Stimulated activated memory B cell treated with anti-CD40 and anti-IgM and Interleukin-4, amounts not matched to agents 10 μg/mL and 1 μg/mL and 100 μg/mL, for 72 hours (primary cell): ENCODE results near the gene GALR1.
"Not testable (repeated sequence)": the region's sequence is repeated elsewhere in the genome, so short reads cannot be mapped to it uniquely, and the experiment has no call there.

ENCODE experiments used
- ATAC-seq: fragments of 150-1000 bp; cut with Tn5 transposase; 2 replicates; pipeline ENCODE4 v1.10.0; 2021
- H3K27ac Mint-ChIP-seq: one replicate; pipeline ENCODE4 v1.8.0; 2022; ENCODE audit warnings: mild to moderate bottlenecking, mixed read lengths
- H3K27me3 Mint-ChIP-seq: one replicate; pipeline ENCODE4 v1.8.0; 2022; ENCODE audit warnings: mixed read lengths
- H3K36me3 Mint-ChIP-seq: one replicate; pipeline ENCODE4 v1.8.0; 2022; ENCODE audit warnings: mixed read lengths
- H3K4me1 Mint-ChIP-seq: one replicate; pipeline ENCODE4 v1.8.0; 2022; ENCODE audit warnings: mixed read lengths
- H3K4me3 Mint-ChIP-seq: one replicate; pipeline ENCODE4 v1.8.0; 2022; ENCODE audit warnings: mild to moderate bottlenecking, moderate library complexity, mixed read lengths
- H3K9me3 Mint-ChIP-seq: one replicate; pipeline ENCODE4 v1.8.0; 2022; ENCODE audit warnings: mixed read lengths

The GALR1 gene

DNA sequence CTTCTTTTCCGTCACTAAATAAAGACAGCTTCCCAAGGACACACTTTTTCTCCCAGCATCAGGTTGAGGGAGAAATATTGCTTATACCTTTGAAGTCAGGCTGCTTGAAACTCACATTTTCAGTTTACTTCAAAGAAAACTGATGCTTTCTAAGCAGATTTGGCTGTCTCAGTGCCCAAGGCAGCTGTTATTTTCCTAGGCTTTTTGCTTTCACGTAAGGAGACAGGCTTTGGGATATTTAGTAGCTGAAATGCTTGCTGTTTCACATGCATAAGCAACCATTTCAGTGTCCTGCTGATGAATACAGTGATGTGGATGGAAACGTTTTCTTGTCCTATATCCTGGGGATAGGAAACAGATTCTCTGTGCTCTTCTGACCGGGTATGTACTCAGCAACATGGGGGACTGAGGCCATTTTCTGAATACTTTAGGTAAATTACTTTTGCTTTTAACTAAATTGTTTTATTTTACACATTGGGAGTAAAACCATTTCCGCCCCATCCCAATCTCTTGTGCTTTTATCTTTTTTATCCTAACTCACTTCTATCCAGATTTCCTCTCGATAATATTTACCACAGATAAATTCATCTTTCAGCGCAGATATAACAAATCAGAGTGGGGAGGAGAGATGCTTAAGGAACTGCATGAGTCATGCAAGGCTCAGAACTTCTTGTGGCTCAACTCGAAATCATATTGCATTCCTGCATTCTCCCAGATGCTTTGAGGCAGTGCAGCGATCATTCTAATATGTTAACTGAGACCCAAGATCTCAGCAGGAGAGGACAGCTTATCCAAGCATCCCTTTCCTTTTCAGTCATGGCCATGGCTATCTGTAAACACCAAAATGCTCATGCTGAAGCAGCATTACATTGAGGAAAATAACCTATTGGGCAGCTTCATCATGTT lies 22.2 kb downstream of the GALR1 start:
- Mint-ChIP-seq H3K4me3 (no peak overlapping the region), H3K27me3 (peaks cover 49% of the 10 kb centered on the region)
- ATAC-seq = no peak

DNA sequence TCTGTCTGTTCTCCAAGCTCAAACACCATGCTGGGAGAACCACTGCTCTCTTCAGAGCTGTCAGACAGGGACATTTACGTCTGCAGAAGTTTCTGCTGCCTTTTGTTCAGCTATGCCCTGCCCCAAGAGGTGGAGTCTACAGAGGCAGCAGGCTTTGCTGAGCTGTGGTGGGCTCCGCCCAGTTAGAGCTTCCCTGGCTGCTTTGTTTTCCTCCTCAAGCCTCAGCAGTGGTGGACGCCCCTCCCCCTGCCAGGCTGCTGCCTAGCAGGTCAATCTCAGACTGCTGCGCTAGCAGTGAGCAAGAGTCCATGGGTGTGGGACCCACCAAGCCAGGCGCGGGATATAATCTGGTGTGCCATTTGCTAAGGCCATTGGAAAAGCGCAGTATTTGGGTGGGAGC lies 41.2 kb downstream of the GALR1 start:
- H3K27ac Mint-ChIP-seq, H3K4me1 Mint-ChIP-seq, ATAC-seq, H3K36me3 Mint-ChIP-seq, H3K4me3 Mint-ChIP-seq: not testable (repeated sequence)
- Mint-ChIP-seq H3K9me3 (peaks cover 11% of the 10 kb centered on the region), H3K27me3 (peaks cover 40% of the 10 kb centered on the region)

More for the DNA sequence above, 22.2 kb downstream of the GALR1 start:
- Mint-ChIP-seq H3K4me1 (no peaks in the 10 kb centered on the region), H3K9me3 (peaks cover 3% of the 10 kb centered on the region), H3K36me3 (no peaks in the 10 kb centered on the region), H3K27ac (no peak overlapping the region)

DNA sequence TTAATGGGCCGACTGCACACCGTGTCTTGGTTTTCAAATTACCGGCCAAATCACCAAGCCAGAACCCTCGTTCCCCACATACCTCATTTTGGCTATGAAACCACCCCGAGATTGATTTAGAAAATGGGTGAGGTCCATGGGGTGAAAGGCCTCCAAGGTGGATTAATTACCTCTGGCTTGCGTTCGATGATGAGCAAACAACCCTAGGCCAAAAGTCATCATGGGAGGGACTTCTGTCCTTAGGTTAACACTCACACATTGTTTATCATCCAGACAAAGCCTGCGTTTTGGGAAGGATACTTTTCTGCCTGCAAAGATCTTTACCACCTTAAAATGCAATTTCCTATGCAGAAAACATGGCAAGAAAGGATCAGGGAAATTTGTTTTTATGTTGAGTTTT lies 48.5 kb downstream of the GALR1 start:
- H3K27ac Mint-ChIP-seq = no peak overlapping the region
- H3K4me3 Mint-ChIP-seq = no peak overlapping the region

DNA sequence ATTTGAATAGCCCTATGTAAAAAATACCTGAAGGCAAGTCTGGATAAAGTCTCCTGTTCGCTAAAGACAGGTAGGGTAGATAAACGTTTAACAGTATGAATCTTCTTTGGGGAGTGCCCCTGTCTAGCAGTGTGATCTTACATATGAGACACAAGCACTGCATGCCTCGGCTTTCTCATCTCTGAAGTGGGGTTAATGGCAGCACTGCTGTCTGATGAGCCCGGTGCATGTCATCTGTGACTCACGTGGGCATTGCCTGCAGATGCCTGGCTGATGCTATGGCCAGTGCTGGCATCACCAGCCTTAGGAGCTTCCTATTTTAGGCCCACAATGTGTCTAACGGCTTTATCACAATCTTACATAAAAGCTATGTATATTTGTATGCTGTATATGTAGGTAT lies 50.1 kb downstream of the GALR1 start:
- no peak for ATAC-seq
- H3K36me3 Mint-ChIP-seq = no peaks in the 10 kb centered on the region
- peaks cover 8% of the 10 kb centered on the region for H3K27me3 Mint-ChIP-seq
- no peaks in the 10 kb centered on the region for H3K4me1 Mint-ChIP-seq
- H3K9me3 Mint-ChIP-seq = no peaks in the 10 kb centered on the region
- no peak overlapping the region for H3K27ac Mint-ChIP-seq
- H3K4me3 Mint-ChIP-seq = no peak overlapping the region

More for the DNA sequence above, 48.5 kb downstream of the GALR1 start:
- H3K9me3 Mint-ChIP-seq = no peaks in the 10 kb centered on the region
- H3K27me3 Mint-ChIP-seq = peaks cover 8% of the 10 kb centered on the region
- no peak for ATAC-seq
- H3K4me1 Mint-ChIP-seq = no peaks in the 10 kb centered on the region
- H3K36me3 Mint-ChIP-seq = no peaks in the 10 kb centered on the region

DNA sequence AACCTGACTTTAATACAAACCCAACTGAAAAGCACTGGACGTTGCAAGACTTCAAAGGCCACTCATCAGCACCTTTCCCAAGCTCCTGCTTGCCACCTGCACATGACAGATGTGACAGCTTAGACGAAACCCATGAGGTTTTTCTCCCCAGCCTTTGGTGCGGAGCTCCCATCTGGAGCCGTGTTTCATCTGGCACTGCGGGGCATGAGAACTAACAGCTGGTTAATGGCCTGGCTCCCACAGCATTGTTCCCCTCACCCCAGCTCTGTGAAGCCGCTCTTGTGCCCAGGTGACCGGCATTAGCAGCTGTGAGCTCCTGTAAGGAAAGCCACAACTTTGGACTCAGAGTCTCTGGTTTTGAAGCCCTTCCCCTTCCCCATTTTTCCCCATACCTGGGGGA lies 50.9 kb downstream of the GALR1 start:
- H3K4me3 Mint-ChIP-seq = no peak overlapping the region
- no peaks in the 10 kb centered on the region for H3K36me3 Mint-ChIP-seq
- H3K27me3 Mint-ChIP-seq = peaks cover 8% of the 10 kb centered on the region
- H3K9me3 Mint-ChIP-seq = no peaks in the 10 kb centered on the region
- no peaks in the 10 kb centered on the region for H3K4me1 Mint-ChIP-seq
- no peak for ATAC-seq
- no peak overlapping the region for H3K27ac Mint-ChIP-seq

DNA sequence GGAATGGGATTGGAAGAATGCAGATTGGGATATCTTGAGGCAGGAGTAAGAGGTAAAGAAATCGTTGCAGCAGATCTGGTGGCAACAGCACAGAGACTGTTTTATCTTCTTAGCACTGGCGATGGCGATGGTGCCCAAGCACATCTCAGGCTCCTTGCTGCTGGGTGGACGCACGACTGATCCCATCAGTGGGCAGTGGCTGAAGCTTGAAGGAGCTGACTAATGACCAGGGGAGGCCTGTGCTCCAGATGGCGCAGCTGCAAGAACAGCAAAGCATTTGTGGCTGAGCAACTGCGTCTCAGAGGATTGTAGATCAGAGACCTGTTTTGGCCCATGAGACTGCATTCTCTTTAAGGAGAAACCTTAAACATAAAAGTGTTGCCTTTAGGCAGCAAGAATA lies 54.6 kb downstream of the GALR1 start:
- no peaks in the 10 kb centered on the region for H3K4me1 Mint-ChIP-seq
- no peak overlapping the region for H3K4me3 Mint-ChIP-seq
- no peak for ATAC-seq
- H3K9me3 Mint-ChIP-seq = no peaks in the 10 kb centered on the region
- no peak overlapping the region for H3K27ac Mint-ChIP-seq
- no peaks in the 10 kb centered on the region for H3K27me3 Mint-ChIP-seq
- no peaks in the 10 kb centered on the region for H3K36me3 Mint-ChIP-seq

DNA sequence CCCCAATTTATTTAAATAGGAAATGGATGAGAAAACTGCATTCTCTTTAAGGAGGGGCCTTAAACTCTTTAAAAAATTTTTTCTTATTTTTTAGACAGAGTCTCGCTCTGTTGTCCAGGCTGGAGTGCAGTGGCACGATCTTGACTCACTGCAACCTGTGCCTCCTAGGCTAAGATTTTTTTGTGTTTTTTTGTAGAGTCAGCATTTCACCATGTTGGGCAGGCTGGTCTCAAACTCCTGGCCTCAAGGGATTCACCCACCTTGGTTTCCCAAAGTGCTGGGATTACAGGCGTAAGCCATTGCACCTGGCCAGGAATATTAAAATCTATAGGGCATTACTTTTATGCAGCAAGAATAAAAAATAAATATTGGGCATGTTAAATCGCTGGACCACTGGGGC lies 56.0 kb downstream of the GALR1 start:
- no peak for ATAC-seq

DNA sequence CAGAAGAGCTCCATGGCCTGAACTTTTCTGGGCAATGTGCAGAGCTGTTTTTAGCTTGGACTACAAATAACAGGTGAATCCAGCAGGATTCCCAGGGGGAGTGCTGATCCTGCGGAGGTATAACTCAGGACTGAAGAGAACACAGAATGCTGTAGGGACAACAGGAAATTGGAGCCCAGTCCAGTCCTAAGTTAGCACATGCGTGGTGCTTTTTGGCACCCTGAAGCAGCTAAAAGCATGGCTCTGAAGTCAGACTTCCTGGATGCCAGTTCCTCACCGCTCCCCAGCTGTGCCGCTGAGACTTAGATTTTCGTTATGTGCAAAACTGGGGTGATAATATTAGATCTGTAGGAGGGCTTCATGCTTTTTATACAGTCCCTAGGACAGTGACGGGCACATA lies 58.6 kb downstream of the GALR1 start:
- Mint-ChIP-seq H3K27me3 (peaks cover 8% of the 10 kb centered on the region), H3K4me1 (no peaks in the 10 kb centered on the region), H3K4me3 (no peak overlapping the region), H3K36me3 (no peaks in the 10 kb centered on the region), H3K27ac (no peak overlapping the region), H3K9me3 (no peaks in the 10 kb centered on the region)
- ATAC-seq = no peak

More for the DNA sequence above, 56.0 kb downstream of the GALR1 start:
- Mint-ChIP-seq H3K36me3 (no peaks in the 10 kb centered on the region), H3K4me3 (no peak overlapping the region), H3K27ac (no peak overlapping the region), H3K4me1 (no peaks in the 10 kb centered on the region), H3K27me3 (peaks cover 8% of the 10 kb centered on the region), H3K9me3 (no peaks in the 10 kb centered on the region)

DNA sequence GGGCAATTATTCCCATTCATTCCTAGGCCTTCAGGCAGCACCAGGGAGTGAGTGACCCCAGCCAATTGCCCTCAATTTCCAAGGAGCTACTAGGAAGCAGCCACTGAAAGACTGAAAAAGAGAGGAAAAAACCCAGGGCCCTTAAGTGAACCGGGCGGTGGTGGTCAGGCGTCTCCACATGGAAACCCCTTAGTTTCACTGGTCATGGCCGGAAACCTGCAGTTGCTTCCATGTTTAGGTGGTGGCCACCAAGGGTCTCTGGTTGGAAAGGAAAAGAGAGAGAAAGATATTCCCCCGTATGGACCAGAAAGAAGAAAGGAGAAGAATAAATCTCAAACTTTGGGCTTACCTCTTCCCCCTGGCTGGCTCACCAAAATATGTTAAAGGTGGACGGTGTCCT lies 64.9 kb downstream of the GALR1 start:
- H3K9me3 Mint-ChIP-seq = no peaks in the 10 kb centered on the region
- H3K4me1 Mint-ChIP-seq = no peaks in the 10 kb centered on the region
- no peaks in the 10 kb centered on the region for H3K36me3 Mint-ChIP-seq
- peaks cover 7% of the 10 kb centered on the region for H3K27me3 Mint-ChIP-seq
- ATAC-seq = no peak
- H3K4me3 Mint-ChIP-seq = no peak overlapping the region
- H3K27ac Mint-ChIP-seq = no peak overlapping the region

DNA sequence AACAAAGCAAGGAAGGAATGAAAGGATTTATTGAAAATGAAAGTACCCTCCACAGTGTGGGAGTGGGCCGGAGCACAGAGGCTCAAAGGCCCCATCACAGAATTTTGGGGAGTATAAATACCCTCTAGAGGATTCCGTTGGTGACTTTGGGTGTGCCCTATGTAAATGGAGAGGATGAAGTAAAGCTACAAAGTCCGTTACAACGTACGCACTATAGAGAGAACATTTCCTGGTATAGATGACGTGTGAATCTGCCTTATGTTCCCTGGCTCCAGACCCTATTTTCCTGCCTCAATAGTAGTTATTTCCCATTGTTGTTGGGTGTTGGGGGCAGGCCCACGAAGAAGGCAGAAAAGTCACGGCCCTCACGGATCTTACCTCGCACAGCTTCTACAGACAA lies 65.3 kb downstream of the GALR1 start:
- no peaks in the 10 kb centered on the region for H3K4me1 Mint-ChIP-seq
- H3K9me3 Mint-ChIP-seq = no peaks in the 10 kb centered on the region
- H3K36me3 Mint-ChIP-seq = no peaks in the 10 kb centered on the region
- H3K27ac Mint-ChIP-seq = no peak overlapping the region
- peaks cover 4% of the 10 kb centered on the region for H3K27me3 Mint-ChIP-seq
- ATAC-seq = no peak
- H3K4me3 Mint-ChIP-seq = no peak overlapping the region

DNA sequence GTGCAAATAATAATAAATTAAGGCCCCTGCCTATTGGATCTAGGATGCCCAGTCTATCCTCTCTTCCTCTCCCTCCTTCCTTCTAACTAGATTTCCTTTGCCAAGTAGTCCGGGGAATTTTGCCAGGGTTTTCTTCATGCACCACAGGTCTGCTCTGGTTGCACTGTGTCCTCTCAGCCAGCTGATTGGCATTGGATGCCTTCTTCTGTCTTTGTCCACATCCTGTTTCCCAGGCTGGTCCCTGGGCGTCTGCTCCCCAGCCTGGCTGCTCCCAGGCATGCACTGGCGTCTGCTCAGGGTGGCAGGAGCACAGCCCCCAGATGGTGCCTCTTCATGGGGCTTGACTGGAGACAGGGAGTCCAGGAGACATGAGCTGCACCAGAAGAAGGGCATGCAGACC lies 66.4 kb downstream of the GALR1 start:
- no peak overlapping the region for H3K4me3 Mint-ChIP-seq
- ATAC-seq = peak; percentile 12
- no peak overlapping the region for H3K27ac Mint-ChIP-seq
- no peaks in the 10 kb centered on the region for H3K9me3 Mint-ChIP-seq
- peaks cover 11% of the 10 kb centered on the region for H3K27me3 Mint-ChIP-seq
- H3K36me3 Mint-ChIP-seq = no peaks in the 10 kb centered on the region
- no peaks in the 10 kb centered on the region for H3K4me1 Mint-ChIP-seq

DNA sequence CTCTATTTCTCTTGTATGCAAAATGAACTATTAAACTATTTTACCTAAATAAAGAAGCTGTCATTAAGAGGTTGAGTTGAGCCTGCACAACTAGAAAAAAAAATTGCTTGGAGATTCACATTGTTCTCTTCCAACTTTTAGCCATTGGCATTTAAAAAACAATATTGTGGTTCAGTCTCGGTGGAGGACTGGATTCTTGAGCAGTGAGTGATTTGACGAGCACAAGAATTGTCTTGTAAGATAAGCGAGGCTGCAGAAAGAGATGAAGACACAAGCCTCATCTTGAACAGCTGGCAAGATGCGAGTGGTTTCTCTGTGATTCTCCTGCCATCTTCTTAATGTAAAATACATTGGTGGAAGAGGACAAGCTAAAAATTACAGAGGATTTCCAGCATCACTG lies 67.0 kb downstream of the GALR1 start:
- Mint-ChIP-seq H3K27me3 (peaks cover 14% of the 10 kb centered on the region), H3K4me1 (no peaks in the 10 kb centered on the region), H3K9me3 (no peaks in the 10 kb centered on the region), H3K4me3 (no peak overlapping the region), H3K36me3 (no peaks in the 10 kb centered on the region), H3K27ac (no peak overlapping the region)
- ATAC-seq = no peak

DNA sequence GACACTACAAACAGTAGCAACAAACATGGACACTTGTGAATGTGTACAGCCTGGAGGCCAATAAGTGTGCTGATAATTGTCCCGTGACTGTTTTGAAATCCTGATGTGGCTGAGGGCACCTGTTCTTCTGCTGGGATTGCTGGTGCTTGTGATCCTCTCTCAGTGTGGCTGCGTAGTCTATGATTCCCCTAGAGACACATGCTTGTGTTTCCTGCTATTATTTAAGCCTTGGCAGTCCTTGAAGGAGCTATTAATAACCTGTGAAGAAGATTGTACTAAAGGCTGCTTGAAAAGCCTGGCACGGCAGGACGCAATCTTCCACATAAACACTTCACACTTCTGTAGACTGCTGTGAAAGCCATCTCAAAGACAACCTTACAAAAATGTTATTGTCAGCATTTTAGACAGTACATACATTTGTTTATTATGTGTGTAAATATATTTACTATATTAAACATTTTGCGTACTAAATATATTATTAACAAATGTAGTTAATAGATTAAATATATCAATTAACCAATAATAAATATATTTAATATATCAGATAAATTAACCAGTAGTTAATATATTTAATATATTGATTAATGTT lies 71.4 kb downstream of the GALR1 start:
- Mint-ChIP-seq H3K9me3 (no peaks in the 10 kb centered on the region), H3K4me3 (no peak overlapping the region), H3K27me3 (peaks cover 32% of the 10 kb centered on the region), H3K36me3 (no peaks in the 10 kb centered on the region), H3K27ac (no peak overlapping the region), H3K4me1 (no peaks in the 10 kb centered on the region)
- no peak for ATAC-seq

DNA sequence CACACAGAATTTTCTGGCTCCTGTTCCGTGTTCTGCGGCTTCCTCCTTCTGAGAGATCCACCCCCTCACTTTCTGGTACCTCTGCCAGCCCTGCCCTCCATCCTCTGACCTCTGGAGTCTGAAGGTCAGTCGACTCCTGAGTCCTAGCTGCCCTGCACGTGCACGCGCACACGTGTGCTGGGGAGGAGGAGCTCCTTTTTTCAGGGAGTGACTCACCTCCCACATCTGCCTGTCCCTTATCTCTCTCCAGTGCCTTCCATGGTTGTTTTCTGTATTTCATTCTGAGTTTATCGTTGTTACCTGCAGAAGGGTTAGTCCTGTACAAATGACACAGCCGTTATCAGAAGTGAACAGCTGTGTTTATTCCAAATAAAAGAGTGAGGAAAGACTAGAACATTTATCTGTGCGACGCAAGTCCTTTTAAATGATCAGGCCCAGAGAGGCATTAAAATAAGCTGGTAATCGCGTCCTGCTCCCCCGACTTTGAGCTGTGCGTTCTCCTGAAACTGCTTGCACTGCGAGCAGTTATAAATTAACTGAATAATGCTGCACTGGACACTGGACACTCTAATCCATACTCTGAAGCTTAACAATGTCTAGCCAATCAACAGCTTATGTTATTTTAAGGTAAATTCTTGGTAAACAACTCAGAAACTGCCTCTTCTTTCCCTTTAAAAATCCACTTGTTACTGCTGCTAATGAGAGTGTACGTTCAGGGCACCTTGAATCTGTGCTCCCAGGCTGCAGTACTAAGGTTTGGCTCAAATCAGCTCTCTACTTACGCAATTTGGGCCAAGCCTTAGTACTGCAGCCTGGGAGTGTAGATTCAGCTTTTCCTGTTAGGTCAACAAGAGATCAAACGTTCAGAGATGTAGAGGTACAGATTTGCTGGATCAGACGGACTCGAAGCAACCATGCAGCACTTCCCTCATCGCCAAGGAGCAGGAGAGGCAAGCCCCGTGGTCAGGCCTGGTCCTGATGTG lies 72.5 kb downstream of the GALR1 start:
- no peak for ATAC-seq
- Mint-ChIP-seq H3K36me3 (no peaks in the 10 kb centered on the region), H3K27ac (no peak overlapping the region), H3K9me3 (no peaks in the 10 kb centered on the region), H3K27me3 (peaks cover 32% of the 10 kb centered on the region), H3K4me3 (no peak overlapping the region), H3K4me1 (no peaks in the 10 kb centered on the region)

DNA sequence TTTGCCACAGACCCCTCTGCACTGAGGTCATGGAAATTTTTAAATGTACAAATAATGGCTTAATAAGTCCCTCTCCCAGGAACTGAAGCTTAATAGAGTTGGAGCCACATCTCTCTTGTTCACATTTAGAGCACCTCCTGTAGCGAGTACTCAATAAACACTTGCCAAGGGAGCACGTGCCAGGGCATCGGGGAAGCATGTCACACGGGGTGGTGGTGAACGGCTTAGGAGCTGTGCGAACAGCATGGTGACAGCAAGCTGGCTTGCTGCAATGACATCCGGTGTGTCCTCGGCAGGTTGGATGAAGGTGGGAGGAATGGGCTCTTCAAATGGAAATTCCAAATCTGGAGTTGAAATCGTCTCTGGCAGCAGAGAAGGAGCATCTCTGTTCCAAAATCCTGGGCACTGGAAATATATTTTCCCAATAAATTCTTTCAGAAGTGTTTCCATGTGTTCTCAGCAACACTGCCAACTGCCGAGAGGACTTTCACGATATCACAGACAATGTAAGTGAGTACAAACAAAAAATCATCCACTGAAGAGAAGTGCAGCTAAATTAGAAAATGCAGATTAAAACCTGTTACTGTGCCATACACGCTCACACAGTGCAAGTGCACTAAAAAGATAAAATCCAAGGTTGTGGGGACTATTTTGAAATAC lies 74.1 kb downstream of the GALR1 start:
- Mint-ChIP-seq H3K4me3 (no peak overlapping the region), H3K9me3 (peaks cover under 1% of the 10 kb centered on the region), H3K27ac (no peak overlapping the region), H3K36me3 (no peaks in the 10 kb centered on the region), H3K4me1 (no peaks in the 10 kb centered on the region), H3K27me3 (peaks cover 32% of the 10 kb centered on the region)
- ATAC-seq = no peak
